COLO668 (cell line): ENCODE results near the gene LAMB1.

ENCODE experiments used
- DNase-seq: peaks from one replicate; lab custom pipeline; 2025; ENCODE audit not compliant: unreplicated experiment; lab: John Stamatoyannopoulos, UW

Gene LAMB1

DNA sequence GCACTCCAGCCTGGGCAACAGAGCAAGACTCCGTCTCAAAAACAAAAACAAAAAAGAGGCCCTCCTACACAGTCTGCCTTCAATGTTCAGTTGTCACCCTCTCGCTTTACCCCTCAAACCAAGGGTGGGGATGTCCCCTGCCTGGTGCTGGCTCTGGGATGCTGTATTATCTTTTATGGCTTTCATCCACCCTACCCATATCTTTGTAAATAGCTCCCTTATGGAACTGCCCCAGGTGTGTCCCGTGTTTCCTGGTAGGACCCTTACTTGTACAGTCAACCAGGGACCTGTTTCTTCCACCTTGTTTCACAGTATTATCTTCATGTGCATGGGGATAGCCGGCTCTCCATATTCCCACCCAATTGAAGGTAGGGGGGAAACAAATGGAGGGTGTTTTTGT lies 15.7 kb upstream of the LAMB1 start:
- DNase-seq, result no peak

DNA sequence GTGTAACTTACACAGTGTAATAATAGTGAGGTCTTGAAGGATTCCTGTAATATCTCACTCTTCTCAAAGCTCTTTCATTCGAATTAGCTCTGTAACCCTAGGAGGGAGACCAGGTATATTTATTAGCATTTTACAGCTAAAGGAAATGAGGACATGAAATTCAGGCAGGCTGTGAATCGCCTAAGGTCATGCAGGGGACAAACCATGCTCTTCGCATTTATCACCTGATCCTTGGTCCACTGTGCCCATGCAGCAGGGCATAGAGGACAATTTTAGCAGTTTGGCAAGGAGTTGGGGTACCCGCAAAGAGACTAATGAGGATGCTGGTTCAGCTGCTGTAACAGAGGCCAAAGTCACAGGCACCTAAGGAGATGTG lies 14.8 kb upstream of the LAMB1 start:
- DNase-seq, result no peak

GRCh38 chr7:108016841-108017775 lies 14.1 kb upstream of the LAMB1 start:
- DNase-seq, result no peak

DNA sequence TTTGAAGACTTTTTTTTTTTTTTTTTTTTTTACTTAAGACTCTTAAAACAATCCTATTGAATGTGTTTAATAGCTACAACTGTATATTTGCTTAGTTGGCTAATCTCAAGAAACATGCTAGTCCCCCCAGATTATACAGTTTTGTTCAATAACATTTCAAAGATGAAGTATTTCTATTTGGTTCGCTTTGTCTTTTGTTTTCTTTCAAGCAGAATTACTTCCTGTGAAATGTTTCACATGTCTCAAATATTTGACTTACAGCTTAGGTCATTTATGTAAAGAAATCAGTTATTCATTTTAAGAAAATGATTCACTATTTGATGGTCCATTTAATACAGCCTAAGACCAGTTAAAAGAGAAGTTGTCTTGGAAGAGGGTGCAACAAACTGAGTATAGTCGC lies 12.8 kb upstream of the LAMB1 start:
- no peak for DNase-seq

GRCh38 chr7:108014747-108015682 lies 12.1 kb upstream of the LAMB1 start:
- DNase-seq, result no peak

DNA sequence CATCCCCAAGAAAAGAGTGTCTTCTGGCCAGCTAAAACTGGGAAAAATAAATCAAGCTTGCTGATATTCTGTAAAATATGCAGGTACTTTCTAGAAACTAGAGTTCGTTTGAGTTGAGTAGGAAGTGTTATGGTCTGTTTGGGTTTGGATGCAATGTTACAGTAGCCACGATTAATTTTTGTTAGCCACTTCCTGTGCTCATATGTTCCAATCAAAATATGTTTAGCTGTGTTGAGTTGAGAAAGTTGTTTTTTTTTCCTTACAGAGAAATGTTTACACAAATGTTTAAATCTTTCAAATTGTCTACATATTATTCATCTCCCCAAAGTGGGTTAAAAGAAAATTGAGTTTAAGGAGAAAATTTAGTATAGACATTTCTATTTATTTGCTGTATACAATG lies 11.3 kb upstream of the LAMB1 start:
- no peak for DNase-seq

GRCh38 chr7:108012499-108013430 lies 9.8 kb upstream of the LAMB1 start:
- DNase-seq, result no peak

GRCh38 chr7:108010377-108010776 lies 7.4 kb upstream of the LAMB1 start:
- no peak for DNase-seq

GRCh38 chr7:108009873-108010272 lies 6.9 kb upstream of the LAMB1 start:
- DNase-seq, result no peak

DNA sequence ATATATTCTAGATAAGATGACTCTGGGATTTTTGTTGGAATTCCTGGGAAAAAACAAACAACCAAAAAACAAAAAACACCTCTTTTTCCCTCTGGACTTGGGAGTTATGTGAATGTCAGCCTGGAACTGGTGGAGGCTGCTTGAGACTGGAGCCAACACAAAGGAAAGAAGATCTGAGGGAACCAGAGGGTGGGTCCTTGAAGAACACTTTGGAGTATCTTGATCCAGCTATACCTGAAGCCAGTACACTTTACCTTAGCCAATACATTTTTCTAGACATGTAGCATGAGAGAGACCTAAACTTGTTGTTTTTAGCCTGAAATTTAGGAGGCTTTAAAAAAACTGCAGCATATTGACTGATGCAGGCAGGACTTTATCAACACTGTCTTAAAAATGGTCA lies 5.9 kb upstream of the LAMB1 start:
- DNase-seq, result no peak

DNA sequence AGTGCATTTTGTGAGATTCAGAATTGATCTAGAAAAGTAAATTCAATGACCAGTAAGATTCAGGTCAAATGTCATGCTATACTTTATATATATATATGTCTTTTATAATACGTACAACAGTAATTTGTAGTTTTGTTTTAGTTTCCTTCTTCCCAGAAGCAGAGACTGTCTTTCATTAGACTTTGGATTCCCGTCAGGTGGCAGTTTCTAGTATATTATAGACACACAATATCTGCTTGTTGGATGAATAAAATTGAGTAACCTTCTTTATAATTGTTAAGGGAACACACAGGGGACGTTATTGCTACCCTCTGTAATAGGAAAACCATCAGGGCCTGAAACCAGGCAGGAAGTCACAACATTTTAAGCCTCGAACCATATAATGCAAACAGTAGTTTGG lies 5.3 kb upstream of the LAMB1 start:
- no peak for DNase-seq

- DNase-seq, result no peak
These were observed 4.8 kb upstream of the LAMB1 start for GRCh38 chr7:108007762-108008161.

DNA sequence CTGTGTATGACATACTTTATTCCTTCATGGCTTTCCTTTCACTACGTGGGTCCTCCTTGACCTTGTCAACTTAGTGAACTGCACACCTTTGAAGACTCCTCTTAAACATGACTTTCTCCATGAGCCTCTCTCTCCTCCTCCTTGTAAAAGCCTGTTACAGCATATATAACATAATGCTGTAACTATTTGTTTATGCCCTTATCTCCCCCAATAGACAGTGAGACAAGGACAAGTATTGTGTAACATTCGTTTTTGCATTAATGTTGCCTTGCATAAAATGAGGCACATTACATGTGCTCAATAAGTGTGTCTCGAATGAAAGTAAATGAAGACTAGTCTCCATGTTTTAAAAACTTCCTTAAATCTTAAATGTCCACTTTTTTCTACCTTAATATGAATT lies 4.3 kb upstream of the LAMB1 start:
- no peak for DNase-seq

DNA sequence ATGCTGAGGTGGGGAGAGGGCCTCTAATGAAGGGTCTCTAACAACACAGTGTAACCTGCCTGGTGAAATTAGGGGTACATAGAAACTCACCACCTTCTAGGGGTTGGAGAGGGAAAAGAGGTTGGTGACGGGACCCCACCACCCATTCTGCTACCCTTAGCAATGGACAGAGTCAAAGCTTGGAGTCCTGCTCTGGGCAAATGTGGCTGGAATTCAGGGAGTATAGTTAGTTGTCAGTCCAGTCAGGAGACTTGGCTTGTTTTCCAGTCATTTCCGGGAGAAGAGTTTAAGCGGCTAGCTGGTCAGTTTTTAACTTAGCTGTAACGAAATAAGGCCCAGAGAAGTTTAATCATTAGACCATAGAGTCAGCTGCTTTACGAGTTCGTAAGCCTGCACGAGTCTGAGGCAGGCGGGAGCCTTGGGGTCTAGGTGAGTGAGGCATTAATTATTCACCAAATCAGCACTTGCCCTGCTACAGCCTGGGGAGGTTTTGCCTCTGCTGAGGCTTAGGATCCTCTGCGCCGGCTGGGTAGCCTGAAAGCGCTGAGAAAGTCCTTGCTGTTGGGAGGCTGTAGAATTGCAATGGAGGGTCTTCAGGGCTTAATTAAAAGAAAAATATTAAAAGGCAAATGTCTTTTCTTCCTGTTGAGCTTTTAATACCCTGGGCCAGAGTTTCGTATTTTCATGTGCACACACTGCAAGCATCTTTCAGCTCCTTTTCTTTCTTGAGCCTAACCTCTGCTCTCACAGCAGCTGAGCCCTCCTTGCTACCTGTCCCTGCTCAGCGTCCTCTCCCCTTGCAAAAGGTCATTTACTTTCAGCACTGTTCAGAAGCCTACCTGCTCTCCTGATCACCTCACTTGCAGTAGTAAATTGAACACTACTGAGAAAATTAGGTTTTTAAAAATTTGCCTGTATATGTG lies 1.5 kb upstream of the LAMB1 start:
- DNase-seq, result no peak

GRCh38 chr7:108003599-108003935 lies 606 bp upstream of the LAMB1 start:
- no peak for DNase-seq

- DNase-seq, result peak; percentile 56
These were observed 916 bp downstream of the LAMB1 start for GRCh38 chr7:108001764-108002725.

- peak; percentile 47 for DNase-seq
These were observed 1.8 kb downstream of the LAMB1 start for GRCh38 chr7:108000875-108001763.
